HAP-1 (cell line): ENCODE results near the gene NFIA.
"Not testable (repeated sequence)": the region's sequence is repeated elsewhere in the genome, so short reads cannot be mapped to it uniquely, and the experiment has no call there.

Experiments
- DNase-seq, 2 experiments: peaks; one replicate each; pipeline ENCODE4 v3.0.0-alpha.2; 2016 to 2020; ENCODE audit warnings: low spot score in 2 of 2
- H3K27me3 ChIP-seq: fragments of 250-450 bp; sonication (Bioruptor Pico); 2 replicates; pipeline ENCODE4 v1.5.1; 2020; ENCODE audit warnings: low read depth, mild to moderate bottlenecking, moderate library complexity
- H3K36me3 ChIP-seq: fragments of 250-450 bp; sonication (Bioruptor Pico); replicated peaks from 2 replicates; pipeline ENCODE4 v1.5.1; 2020; ENCODE audit warnings: mild to moderate bottlenecking
- H3K4me1 ChIP-seq: fragments of 250-450 bp; sonication (Bioruptor Pico); 2 replicates; pipeline ENCODE4 v1.5.1; 2020; ENCODE audit warnings: mild to moderate bottlenecking
- H3K4me3 ChIP-seq: fragments of 250-450 bp; sonication (Bioruptor Pico); 2 replicates; pipeline ENCODE4 v1.5.1; 2020; ENCODE audit warnings: mild to moderate bottlenecking, moderate library complexity
- H3K9me3 ChIP-seq: fragments of 250-450 bp; sonication (Bioruptor Pico); 2 replicates; pipeline ENCODE4 v1.5.1; 2020; ENCODE audit warnings: mild to moderate bottlenecking, moderate library complexity
- in situ Hi-C: fragments of 300-500 bp; cut with MboI; formaldehyde crosslinking; loops from 3 replicates; pipeline ENCODE4 v1.14.3; 2020; ENCODE audit warnings: low sequenced_read_pairs, inconsistent platforms, mixed read lengths

Gene NFIA

DNA sequence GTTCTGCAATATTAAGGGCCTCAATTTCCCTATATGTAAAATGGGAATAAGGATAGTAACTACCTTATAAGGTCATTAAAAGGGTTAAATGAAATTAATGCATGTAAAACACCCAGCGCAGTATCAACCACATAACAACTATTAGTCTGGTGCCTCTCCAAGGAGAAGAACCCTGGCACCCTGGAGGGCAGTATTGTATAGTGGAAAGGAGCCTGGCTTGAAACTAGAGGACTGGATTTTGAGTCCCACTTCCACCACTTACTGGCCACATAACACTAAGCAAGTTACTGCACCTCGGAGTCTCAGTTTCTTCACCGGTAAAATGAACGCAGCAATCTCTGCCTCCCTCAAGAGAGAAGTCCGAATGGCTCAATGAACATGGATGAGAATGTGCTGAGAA, 385.5 kb downstream of the NFIA start:
- H3K4me1 ChIP-seq, in situ Hi-C loops: not testable (repeated sequence)

DNA sequence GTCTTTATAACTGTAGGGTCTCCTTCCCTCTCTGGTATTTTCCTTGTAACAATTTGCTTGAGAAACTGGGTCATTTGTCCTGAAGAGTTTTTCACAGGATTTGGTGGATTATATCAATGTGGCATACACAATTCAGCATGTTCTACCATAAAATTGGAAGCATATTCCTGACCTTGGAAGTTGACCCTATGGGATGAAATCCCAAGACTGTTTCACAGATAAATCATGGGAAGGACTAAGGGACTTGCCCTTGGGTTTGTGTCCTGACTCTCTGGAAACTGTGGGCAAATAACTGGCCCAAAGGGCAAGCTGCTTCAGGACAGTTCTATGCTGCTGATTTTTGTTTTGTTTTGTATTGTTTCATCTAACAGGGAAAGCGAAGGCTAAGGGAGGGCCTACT, 387.0 kb downstream of the NFIA start:
- DNase-seq = no peak
- H3K9me3 ChIP-seq = no peaks in the 10 kb centered on the region
- H3K36me3 ChIP-seq = no peaks in the 10 kb centered on the region
- no peaks in the 10 kb centered on the region for H3K27me3 ChIP-seq
- in situ Hi-C loops = no loop called here
- H3K4me1 ChIP-seq = no peaks in the 10 kb centered on the region
- no peak overlapping the region for H3K4me3 ChIP-seq

More for the DNA sequence above, 385.5 kb downstream of the NFIA start:
- not testable (repeated sequence) for H3K27me3 ChIP-seq, H3K9me3 ChIP-seq, H3K36me3 ChIP-seq, H3K4me3 ChIP-seq, DNase-seq

GRCh38 chr1:61472876-61473275, 390.5 kb downstream of the NFIA start:
- Histone ChIP-seq H3K27me3 (no peaks in the 10 kb centered on the region), H3K4me1 (peaks cover 3% of the 10 kb centered on the region; the same call in 1 of the 2 replicates), H3K9me3 (no peaks in the 10 kb centered on the region), H3K36me3 (no peaks in the 10 kb centered on the region), H3K4me3 (no peak overlapping the region)
- DNase-seq = no peak
- in situ Hi-C loops = no loop called here

DNA sequence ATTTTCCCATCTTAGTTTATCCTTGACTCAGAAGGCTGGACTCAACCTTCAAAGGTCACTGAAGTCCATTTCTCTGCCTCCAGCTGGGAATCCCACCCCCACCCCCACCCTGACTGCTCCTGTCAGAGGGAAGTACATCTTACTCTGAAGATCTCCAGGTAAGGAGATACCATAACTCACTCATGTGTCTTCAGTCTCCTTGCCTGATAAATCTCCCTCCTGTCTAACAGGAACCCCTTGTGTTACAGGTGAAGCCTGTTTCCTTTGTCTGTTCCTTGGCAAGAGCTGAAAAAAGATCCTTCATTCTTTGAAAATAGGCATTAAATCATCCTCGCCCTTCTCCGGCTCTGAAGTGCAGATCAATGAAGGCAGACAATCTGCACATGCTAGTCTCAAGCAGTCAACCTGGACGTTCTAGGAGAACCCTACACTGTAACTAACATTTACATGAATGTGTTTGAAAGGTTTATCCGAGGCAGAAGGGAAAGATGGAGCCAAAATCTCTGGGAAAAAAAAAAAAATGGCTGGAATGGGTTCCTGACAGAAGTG, 392.0 kb downstream of the NFIA start:
- no peak for DNase-seq
- Histone ChIP-seq H3K27me3 (no peaks in the 10 kb centered on the region), H3K4me1 (peaks cover 3% of the 10 kb centered on the region; the same call in 1 of the 2 replicates)

DNA sequence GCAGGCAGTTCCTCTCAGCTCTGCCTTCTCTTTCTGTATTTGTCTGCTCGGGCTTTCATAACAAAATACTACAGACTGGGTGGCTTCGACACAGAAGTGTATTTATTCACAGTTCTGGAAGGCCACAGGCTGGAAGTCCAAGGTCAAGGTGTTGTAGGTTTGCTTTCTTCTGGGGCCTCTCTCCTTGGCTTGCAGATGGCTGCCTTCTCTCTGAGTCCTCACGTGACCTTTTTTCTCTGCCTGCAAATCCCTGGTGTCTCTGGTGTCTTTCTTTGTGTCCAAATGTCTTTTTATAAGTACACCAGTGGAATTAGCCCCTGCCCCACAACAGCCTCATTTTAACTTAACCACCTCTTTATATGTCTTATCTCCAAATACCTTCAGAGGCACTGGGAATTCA, 392.6 kb downstream of the NFIA start:
- peaks cover 3% of the 10 kb centered on the region; the same call in 1 of the 2 replicates for H3K4me1 ChIP-seq
- no peaks in the 10 kb centered on the region for H3K36me3 ChIP-seq
- no peaks in the 10 kb centered on the region for H3K27me3 ChIP-seq
- H3K9me3 ChIP-seq = no peaks in the 10 kb centered on the region
- in situ Hi-C loops = no loop called here
- no peak for DNase-seq
- H3K4me3 ChIP-seq = no peak overlapping the region

More for the DNA sequence above, 392.0 kb downstream of the NFIA start:
- in situ Hi-C loops = no loop called here
- no peaks in the 10 kb centered on the region for H3K36me3 ChIP-seq
- H3K4me3 ChIP-seq = no peak overlapping the region
- H3K9me3 ChIP-seq = no peaks in the 10 kb centered on the region

DNA sequence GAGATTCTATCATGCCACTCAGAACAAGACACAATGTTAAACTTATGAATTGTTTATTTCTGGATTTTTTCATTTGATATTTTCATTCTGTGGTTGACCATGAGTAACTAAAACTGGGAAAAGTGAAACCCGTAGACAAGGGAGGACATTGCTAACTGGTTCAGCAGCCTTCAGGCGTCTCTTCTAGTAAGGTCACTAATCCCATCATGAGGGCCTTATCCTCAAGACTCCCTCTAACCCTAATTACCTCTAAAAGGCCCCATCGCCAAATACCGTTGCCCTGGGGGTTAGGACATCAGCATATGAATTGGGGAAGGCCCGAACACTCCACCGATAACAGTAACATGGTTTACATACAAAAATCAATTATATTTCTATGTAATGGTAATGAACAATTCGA, 394.9 kb downstream of the NFIA start:
- in situ Hi-C loops = no loop called here
- no peaks in the 10 kb centered on the region for H3K27me3 ChIP-seq
- H3K4me3 ChIP-seq = no peak overlapping the region
- H3K9me3 ChIP-seq = no peaks in the 10 kb centered on the region
- peak; percentile 56 for DNase-seq
- H3K4me1 ChIP-seq = peaks cover 9% of the 10 kb centered on the region
- H3K36me3 ChIP-seq = no peaks in the 10 kb centered on the region

GRCh38 chr1:61480273-61480935, 398.0 kb downstream of the NFIA start:
- peaks cover 14% of the 10 kb centered on the region for H3K4me1 ChIP-seq
- H3K36me3 ChIP-seq = no peaks in the 10 kb centered on the region
- H3K9me3 ChIP-seq = no peaks in the 10 kb centered on the region
- no peak for DNase-seq
- H3K27me3 ChIP-seq = no peaks in the 10 kb centered on the region
- in situ Hi-C loops = no loop called here
- H3K4me3 ChIP-seq = no peak overlapping the region

GRCh38 chr1:61481315-61481715, 399.0 kb downstream of the NFIA start:
- in situ Hi-C loops = no loop called here
- no peaks in the 10 kb centered on the region for H3K36me3 ChIP-seq
- no peaks in the 10 kb centered on the region for H3K27me3 ChIP-seq
- H3K4me3 ChIP-seq = no peak overlapping the region
- peaks cover 14% of the 10 kb centered on the region for H3K4me1 ChIP-seq
- DNase-seq = no peak
- H3K9me3 ChIP-seq = no peaks in the 10 kb centered on the region

GRCh38 chr1:61482170-61482734, 399.9 kb downstream of the NFIA start:
- Histone ChIP-seq H3K9me3 (no peaks in the 10 kb centered on the region), H3K27me3 (no peaks in the 10 kb centered on the region), H3K4me1 (peaks cover 10% of the 10 kb centered on the region), H3K4me3 (no peak overlapping the region), H3K36me3 (no peaks in the 10 kb centered on the region)
- in situ Hi-C loops = no loop called here
- DNase-seq = peak; percentile 49 to 60

- peaks cover 8% of the 10 kb centered on the region for H3K4me1 ChIP-seq
- H3K4me3 ChIP-seq = no peak overlapping the region
- no peak for DNase-seq
- H3K27me3 ChIP-seq = no peaks in the 10 kb centered on the region
- in situ Hi-C loops = no loop called here
- no peaks in the 10 kb centered on the region for H3K9me3 ChIP-seq
- H3K36me3 ChIP-seq = no peaks in the 10 kb centered on the region
Observed at GRCh38 chr1:61486783-61487536, 404.6 kb downstream of the NFIA start.

DNA sequence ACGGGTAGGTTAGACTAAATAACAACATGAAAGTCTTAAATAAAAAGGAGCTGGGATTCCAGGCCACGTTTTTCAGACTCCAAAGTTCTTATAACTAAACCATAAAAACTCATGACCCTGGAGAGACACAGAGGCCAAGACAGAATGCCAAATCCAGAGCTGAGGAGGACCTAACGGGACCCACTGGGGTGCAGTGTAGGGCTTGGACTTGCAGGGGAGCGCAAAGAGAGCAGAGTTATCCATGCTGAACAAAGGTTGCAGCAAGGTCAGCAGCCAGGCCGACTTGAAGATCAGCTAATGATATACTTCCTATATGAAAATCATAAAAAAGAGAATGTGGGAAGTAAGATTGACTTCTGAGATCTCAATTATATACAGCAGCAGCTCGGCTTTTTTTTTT, 405.4 kb downstream of the NFIA start:
- no peaks in the 10 kb centered on the region for H3K27me3 ChIP-seq
- no peak overlapping the region for H3K4me3 ChIP-seq
- DNase-seq = no peak
- in situ Hi-C loops = no loop called here
- no peaks in the 10 kb centered on the region for H3K9me3 ChIP-seq
- H3K4me1 ChIP-seq = no peaks in the 10 kb centered on the region
- H3K36me3 ChIP-seq = no peaks in the 10 kb centered on the region

DNA sequence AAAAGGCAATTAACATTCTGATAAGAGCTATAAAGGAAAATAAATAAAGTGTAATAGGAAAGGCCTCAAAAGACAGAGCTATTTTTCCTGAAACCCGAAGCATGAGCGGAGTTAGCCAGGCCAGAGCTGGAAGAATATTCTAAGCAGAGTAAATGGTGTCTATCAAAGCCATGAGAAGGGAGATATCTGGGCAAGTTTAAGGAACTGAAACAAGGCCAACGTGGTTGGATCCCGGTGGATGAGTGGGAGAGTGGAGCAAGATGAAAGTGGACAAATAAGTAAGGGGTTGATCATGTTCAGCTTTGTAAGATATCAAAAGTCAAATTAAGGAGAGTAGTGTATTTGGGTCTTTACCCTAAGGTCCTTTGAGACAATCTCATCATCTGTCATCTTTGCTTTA, 408.6 kb downstream of the NFIA start:
- H3K9me3 ChIP-seq = no peaks in the 10 kb centered on the region
- no peak overlapping the region for H3K4me3 ChIP-seq
- H3K4me1 ChIP-seq = no peaks in the 10 kb centered on the region
- no peaks in the 10 kb centered on the region for H3K36me3 ChIP-seq
- in situ Hi-C loops = no loop called here
- DNase-seq = no peak
- H3K27me3 ChIP-seq = no peaks in the 10 kb centered on the region

DNA sequence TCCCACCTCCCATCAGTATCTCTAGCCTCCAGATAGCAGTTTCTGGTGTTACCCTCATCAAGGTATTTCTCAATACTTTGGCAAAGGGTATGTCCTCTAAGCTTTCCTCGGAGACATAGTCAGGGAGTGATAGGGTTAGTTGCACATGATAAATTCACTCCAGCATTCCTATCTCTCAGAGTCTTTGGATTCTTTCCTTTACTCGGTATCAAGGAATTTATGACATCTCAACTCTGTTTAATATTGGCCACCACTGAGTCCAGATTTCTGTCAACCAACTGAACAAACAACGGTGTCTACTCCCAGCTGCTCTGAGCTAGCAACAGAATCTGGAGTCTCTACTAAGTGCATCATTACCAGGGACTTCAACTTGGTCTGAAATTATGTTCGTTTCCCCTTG, 409.1 kb downstream of the NFIA start:
- in situ Hi-C loops = no loop called here
- DNase-seq = no peak
- Histone ChIP-seq H3K4me1 (no peaks in the 10 kb centered on the region), H3K27me3 (no peaks in the 10 kb centered on the region), H3K4me3 (no peak overlapping the region), H3K36me3 (no peaks in the 10 kb centered on the region), H3K9me3 (no peaks in the 10 kb centered on the region)

GRCh38 chr1:61494000-61494399, 411.6 kb downstream of the NFIA start:
- Histone ChIP-seq H3K9me3 (no peaks in the 10 kb centered on the region), H3K4me1 (no peaks in the 10 kb centered on the region), H3K4me3 (no peak overlapping the region), H3K36me3 (no peaks in the 10 kb centered on the region), H3K27me3 (no peaks in the 10 kb centered on the region)
- no peak for DNase-seq
- in situ Hi-C loops = no loop called here
